ENCODE results near the gene IL1RN. TPM values are rescaled to one million over a fixed set of nuclear protein-coding genes. Genes with fewer than 3 reads are reported as not detected.

IL1RN gene
- polyA plus RNA-seq, 1 donor (not counting 4 experiments of a cell fraction or from before 2014, with no cell fraction given) = 128 TPM

GRCh38 chr2:113111121-113111520, 16.3 kb upstream of the IL1RN start:
- no peak for FAIRE-seq
- Histone ChIP-seq H3K4me1 (ENCODE audit: control insufficient read depth, extremely low read depth, insufficient read depth, low read length) (peaks cover 31% of the 10 kb centered on the region), H3K9ac (ENCODE audit: control insufficient read depth, extremely low read depth, insufficient read depth, low read length) (no peak overlapping the region), H2AFZ (ENCODE audit: control insufficient read depth, low read length) (no peak overlapping the region), H3K36me3 (ENCODE audit: control insufficient read depth in 2 of 2, extremely low read depth in 1 of 2, insufficient read depth in 2 of 2, low read length in 2 of 2) (no peaks in the 10 kb centered on the region), H3K4me2 (ENCODE audit: control insufficient read depth, extremely low read depth, insufficient read depth, low read depth, low read length) (no peak overlapping the region), H3K27ac (ENCODE audit: control insufficient read depth, insufficient read depth, low read length) (no peak overlapping the region), H3K27me3 (ENCODE audit: control insufficient read depth, extremely low read depth, insufficient read depth, low read length) (no peaks in the 10 kb centered on the region), H3K4me3 (ENCODE audit: control insufficient read depth in 2 of 3, extremely low read depth in 1 of 3, insufficient read depth in 2 of 3, low read depth in 1 of 3, low read length in 3 of 3) (no peak overlapping the region), H4K20me1 (ENCODE audit: control insufficient read depth, extremely low read depth, insufficient read depth, low read length) (no peaks in the 10 kb centered on the region), H3K9me3 (ENCODE audit: control insufficient read depth, low read depth, low read length) (no peaks in the 10 kb centered on the region), H3K9me1 (ENCODE audit: control insufficient read depth, extremely low read depth, insufficient read depth, low read length) (no peaks in the 10 kb centered on the region), H3K79me2 (ENCODE audit: control insufficient read depth, insufficient read depth, low read length) (no peaks in the 10 kb centered on the region)
- DNase-seq (ENCODE audit: low read depth, low spot score) = no peak
- no peak for TF ChIP-seq EZH2 (IDR thresholded peaks at IDR 0.05; ENCODE audit: low read length)
- no peak for TF ChIP-seq CTCF (optimal IDR thresholded peaks at IDR 0.05 in 1 of 3, IDR thresholded peaks at IDR 0.05 in 1 of 3, conservative IDR thresholded peaks at IDR 0.05 in 1 of 3; ENCODE audit: extremely low read depth in 1 of 3, insufficient read depth in 2 of 3, low read length in 3 of 3)
- dilution Hi-C loops (cut with MboI; ENCODE audit: extremely low pct_ligation_motif_present, low sequenced_read_pairs) = no loop called here

GRCh38 chr2:113111823-113112287, 15.5 kb upstream of the IL1RN start:
- dilution Hi-C loops (cut with MboI; ENCODE audit: extremely low pct_ligation_motif_present, low sequenced_read_pairs) = no loop called here
- H3K4me3 ChIP-seq (ENCODE audit: control insufficient read depth in 2 of 3, extremely low read depth in 1 of 3, insufficient read depth in 2 of 3, low read depth in 1 of 3, low read length in 3 of 3) = no peak overlapping the region
- no peaks in the 10 kb centered on the region for H3K9me3 ChIP-seq (ENCODE audit: control insufficient read depth, low read depth, low read length)
- H3K27ac ChIP-seq (ENCODE audit: control insufficient read depth, insufficient read depth, low read length) = no peak overlapping the region
- H3K4me2 ChIP-seq (ENCODE audit: control insufficient read depth, extremely low read depth, insufficient read depth, low read depth, low read length) = no peak overlapping the region
- FAIRE-seq (peak; percentile 9), DNase-seq (ENCODE audit: low read depth, low spot score) (no peak)
- no peaks in the 10 kb centered on the region for H3K9me1 ChIP-seq (ENCODE audit: control insufficient read depth, extremely low read depth, insufficient read depth, low read length)
- no peaks in the 10 kb centered on the region for H3K27me3 ChIP-seq (ENCODE audit: control insufficient read depth, extremely low read depth, insufficient read depth, low read length)
- no peak overlapping the region for H3K9ac ChIP-seq (ENCODE audit: control insufficient read depth, extremely low read depth, insufficient read depth, low read length)
- H3K4me1 ChIP-seq (ENCODE audit: control insufficient read depth, extremely low read depth, insufficient read depth, low read length) = peaks cover 38% of the 10 kb centered on the region
- no peaks in the 10 kb centered on the region for H4K20me1 ChIP-seq (ENCODE audit: control insufficient read depth, extremely low read depth, insufficient read depth, low read length)
- no peak overlapping the region for H2AFZ ChIP-seq (ENCODE audit: control insufficient read depth, low read length)
- TF ChIP-seq CTCF (optimal IDR thresholded peaks at IDR 0.05 in 1 of 3, IDR thresholded peaks at IDR 0.05 in 1 of 3, conservative IDR thresholded peaks at IDR 0.05 in 1 of 3; ENCODE audit: extremely low read depth in 1 of 3, insufficient read depth in 2 of 3, low read length in 3 of 3) = no peak
- TF ChIP-seq EZH2 (IDR thresholded peaks at IDR 0.05; ENCODE audit: low read length) = no peak
- H3K79me2 ChIP-seq (ENCODE audit: control insufficient read depth, insufficient read depth, low read length) = no peaks in the 10 kb centered on the region
- H3K36me3 ChIP-seq (ENCODE audit: control insufficient read depth in 2 of 2, extremely low read depth in 1 of 2, insufficient read depth in 2 of 2, low read length in 2 of 2) = no peaks in the 10 kb centered on the region
